Measurements from ENCODE around the gene MTARC2. TPM values are rescaled to one million over a fixed set of nuclear protein-coding genes. Genes with fewer than 3 reads are reported as not detected.
A peak's percentile ranks its signal among the peaks of the same experiment; 100 is the strongest.

MTARC2 gene
- polyA plus RNA-seq, 1 donor (not counting 4 experiments of a cell fraction or from before 2014, with no cell fraction given): 0.75 TPM

GRCh38 chr1:220772846-220773245, 24.7 kb downstream of the MTARC2 start:
- no peak overlapping the region for H3K27ac ChIP-seq (ENCODE audit: control insufficient read depth, insufficient read depth, low read length)
- TF ChIP-seq, protein P1, sequence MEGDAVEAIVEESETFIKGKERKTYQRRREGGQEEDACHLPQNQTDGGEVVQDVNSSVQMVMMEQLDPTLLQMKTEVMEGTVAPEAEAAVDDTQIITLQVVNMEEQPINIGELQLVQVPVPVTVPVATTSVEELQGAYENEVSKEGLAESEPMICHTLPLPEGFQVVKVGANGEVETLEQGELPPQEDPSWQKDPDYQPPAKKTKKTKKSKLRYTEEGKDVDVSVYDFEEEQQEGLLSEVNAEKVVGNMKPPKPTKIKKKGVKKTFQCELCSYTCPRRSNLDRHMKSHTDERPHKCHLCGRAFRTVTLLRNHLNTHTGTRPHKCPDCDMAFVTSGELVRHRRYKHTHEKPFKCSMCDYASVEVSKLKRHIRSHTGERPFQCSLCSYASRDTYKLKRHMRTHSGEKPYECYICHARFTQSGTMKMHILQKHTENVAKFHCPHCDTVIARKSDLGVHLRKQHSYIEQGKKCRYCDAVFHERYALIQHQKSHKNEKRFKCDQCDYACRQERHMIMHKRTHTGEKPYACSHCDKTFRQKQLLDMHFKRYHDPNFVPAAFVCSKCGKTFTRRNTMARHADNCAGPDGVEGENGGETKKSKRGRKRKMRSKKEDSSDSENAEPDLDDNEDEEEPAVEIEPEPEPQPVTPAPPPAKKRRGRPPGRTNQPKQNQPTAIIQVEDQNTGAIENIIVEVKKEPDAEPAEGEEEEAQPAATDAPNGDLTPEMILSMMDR (optimal IDR thresholded peaks at IDR 0.05 in 1 of 3, IDR thresholded peaks at IDR 0.05 in 1 of 3, conservative IDR thresholded peaks at IDR 0.05 in 1 of 3; ENCODE audit: extremely low read depth in 1 of 3, insufficient read depth in 2 of 3, low read length in 3 of 3): no peak
- TF ChIP-seq EZH2 (IDR thresholded peaks at IDR 0.05; ENCODE audit: low read length): no peak
- DNase-seq (ENCODE audit: low read depth, low spot score) (no peak), FAIRE-seq (no peak)
- no peak overlapping the region for H3K4me3 ChIP-seq (ENCODE audit: control insufficient read depth in 2 of 3, extremely low read depth in 1 of 3, insufficient read depth in 2 of 3, low read depth in 1 of 3, low read length in 3 of 3)
- H3K9me3 ChIP-seq (ENCODE audit: control insufficient read depth, low read depth, low read length): no peaks in the 10 kb centered on the region
- no peak overlapping the region for H3K4me2 ChIP-seq (ENCODE audit: control insufficient read depth, extremely low read depth, insufficient read depth, low read depth, low read length)
- no peaks in the 10 kb centered on the region for H3K79me2 ChIP-seq (ENCODE audit: control insufficient read depth, insufficient read depth, low read length)
- H3K27me3 ChIP-seq (ENCODE audit: control insufficient read depth, extremely low read depth, insufficient read depth, low read length): no peaks in the 10 kb centered on the region
- no peaks in the 10 kb centered on the region for H3K9me1 ChIP-seq (ENCODE audit: control insufficient read depth, extremely low read depth, insufficient read depth, low read length)
- no peaks in the 10 kb centered on the region for H3K36me3 ChIP-seq (ENCODE audit: control insufficient read depth in 2 of 2, extremely low read depth in 1 of 2, insufficient read depth in 2 of 2, low read length in 2 of 2)
- no peak overlapping the region for H3K9ac ChIP-seq (ENCODE audit: control insufficient read depth, extremely low read depth, insufficient read depth, low read length)
- no peak overlapping the region for H2AFZ ChIP-seq (ENCODE audit: control insufficient read depth, low read length)
- H3K4me1 ChIP-seq (ENCODE audit: control insufficient read depth, extremely low read depth, insufficient read depth, low read length): no peaks in the 10 kb centered on the region
- dilution Hi-C loops (cut with MboI; ENCODE audit: extremely low pct_ligation_motif_present, low sequenced_read_pairs): no loop called here
- H4K20me1 ChIP-seq (ENCODE audit: control insufficient read depth, extremely low read depth, insufficient read depth, low read length): no peaks in the 10 kb centered on the region

DNA sequence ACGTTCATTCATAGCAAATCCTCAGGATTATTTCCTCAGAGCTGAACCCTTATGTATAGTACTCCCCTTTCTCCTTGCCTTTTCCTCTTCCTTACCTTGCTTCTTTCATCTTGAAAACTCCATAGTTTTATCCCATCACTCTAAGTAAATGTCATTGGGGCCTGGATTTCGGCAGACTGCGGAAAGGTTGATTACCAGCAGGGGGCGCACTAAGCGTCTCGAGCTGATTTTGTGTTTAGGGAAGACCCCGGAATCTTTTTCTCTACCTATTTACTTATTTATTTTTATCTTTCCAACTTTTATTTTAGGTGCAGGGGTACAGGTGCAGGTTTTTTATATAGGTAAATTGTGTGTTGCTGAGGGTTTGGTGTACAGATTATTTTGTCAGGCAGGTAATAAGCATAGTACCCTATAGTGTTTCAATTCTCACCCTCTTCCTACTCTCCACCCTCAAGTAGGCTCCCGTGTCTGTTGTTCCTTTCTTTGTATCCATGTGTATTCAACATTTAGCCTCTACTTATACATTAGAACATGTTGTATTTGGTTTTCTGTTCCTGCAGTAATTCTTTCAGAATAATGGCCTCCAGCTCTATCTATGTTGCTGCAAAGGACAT, 27.2 kb downstream of the MTARC2 start:
- Histone ChIP-seq H4K20me1 (ENCODE audit: control insufficient read depth, extremely low read depth, insufficient read depth, low read length) (no peaks in the 10 kb centered on the region), H3K9ac (ENCODE audit: control insufficient read depth, extremely low read depth, insufficient read depth, low read length) (no peak overlapping the region), H3K36me3 (ENCODE audit: control insufficient read depth in 2 of 2, extremely low read depth in 1 of 2, insufficient read depth in 2 of 2, low read length in 2 of 2) (no peaks in the 10 kb centered on the region), H3K79me2 (ENCODE audit: control insufficient read depth, insufficient read depth, low read length) (no peaks in the 10 kb centered on the region), H3K9me3 (ENCODE audit: control insufficient read depth, low read depth, low read length) (no peaks in the 10 kb centered on the region), H3K4me1 (ENCODE audit: control insufficient read depth, extremely low read depth, insufficient read depth, low read length) (no peaks in the 10 kb centered on the region), H3K9me1 (ENCODE audit: control insufficient read depth, extremely low read depth, insufficient read depth, low read length) (no peaks in the 10 kb centered on the region), H3K4me3 (ENCODE audit: control insufficient read depth in 2 of 3, extremely low read depth in 1 of 3, insufficient read depth in 2 of 3, low read depth in 1 of 3, low read length in 3 of 3) (no peak overlapping the region), H3K27ac (ENCODE audit: control insufficient read depth, insufficient read depth, low read length) (no peak overlapping the region), H2AFZ (ENCODE audit: control insufficient read depth, low read length) (no peak overlapping the region), H3K27me3 (ENCODE audit: control insufficient read depth, extremely low read depth, insufficient read depth, low read length) (no peaks in the 10 kb centered on the region), H3K4me2 (ENCODE audit: control insufficient read depth, extremely low read depth, insufficient read depth, low read depth, low read length) (no peak overlapping the region)
- dilution Hi-C loops (cut with MboI; ENCODE audit: extremely low pct_ligation_motif_present, low sequenced_read_pairs): no loop called here
- no peak for TF ChIP-seq EZH2 (IDR thresholded peaks at IDR 0.05; ENCODE audit: low read length)
- TF ChIP-seq, protein P1 (optimal IDR thresholded peaks at IDR 0.05 in 1 of 3, IDR thresholded peaks at IDR 0.05 in 1 of 3, conservative IDR thresholded peaks at IDR 0.05 in 1 of 3; ENCODE audit: extremely low read depth in 1 of 3, insufficient read depth in 2 of 3, low read length in 3 of 3): peak; percentile 68 to 85 (median 81)
- FAIRE-seq (no peak), DNase-seq (ENCODE audit: low read depth, low spot score) (no peak)

All from keratinocyte (primary cell).